ENCODE data around the gene AMOTL2. TPM values are rescaled to one million over a fixed set of nuclear protein-coding genes. Genes with fewer than 3 reads are reported as not detected.

Gene AMOTL2
- 79.2 and 122 TPM in 2 replicates for total RNA-seq (ENCODE audit: low replicate concordance)
- long read RNA-seq, partial matches to known transcripts: 11 of 24 reads
- long read RNA-seq, other reads (novel, unspliced or antisense): 11 of 24 reads

DNA sequence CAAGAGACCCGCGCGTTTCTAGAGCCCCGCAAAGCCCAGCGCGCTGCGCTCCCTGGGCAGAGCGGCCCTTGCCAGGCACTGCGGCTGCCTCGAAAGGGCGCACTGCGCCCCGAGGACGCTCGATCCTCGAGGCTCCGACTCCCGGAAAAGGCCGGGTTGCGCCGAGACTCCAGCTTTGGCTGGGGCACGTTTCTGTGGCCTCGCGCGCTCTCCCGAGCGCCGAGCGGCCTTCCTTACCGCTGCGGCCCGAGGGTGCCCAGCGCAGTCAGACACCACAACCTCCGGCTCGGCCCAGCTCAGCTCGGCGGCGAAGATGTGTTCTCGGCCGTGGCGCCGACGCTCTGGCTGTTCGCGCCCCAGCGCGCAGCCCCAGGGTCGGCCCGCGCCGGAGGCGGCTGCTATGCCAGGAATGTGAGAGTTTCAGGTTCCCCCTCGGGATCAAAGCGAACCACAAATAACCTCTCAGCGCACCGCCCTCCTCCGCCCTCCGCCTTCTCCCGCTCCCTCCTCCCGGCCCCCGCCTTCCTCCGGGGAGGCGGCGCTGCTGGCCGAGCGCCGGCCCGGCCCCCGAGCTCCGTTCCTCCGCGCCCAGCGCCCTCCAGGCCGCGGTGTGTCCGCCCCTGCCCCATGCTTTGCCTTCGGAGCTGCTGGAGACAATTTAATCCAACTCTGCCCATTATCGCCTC lies at the start of gene AMOTL2:
Gene AMOTL2, minus strand, starts transcription at position 343 of the 686 bp plus-strand sequence. CDS start 3,014 bp downstream, outside the sequence.
- H3K36me3 Mint-ChIP-seq: peaks cover 15% of the 10 kb centered on the region
- peaks cover 39% of the 10 kb centered on the region for H3K4me1 Mint-ChIP-seq (ENCODE audit: unreplicated experiment)
- peak; percentile 93 for DNase-seq (ENCODE audit: extremely low spot score, unreplicated experiment)
- no peaks in the 10 kb centered on the region for H3K9me3 Mint-ChIP-seq
- H3K27ac Mint-ChIP-seq: peak within 1 kb of the TSS; percentile 96
- H3K27me3 Mint-ChIP-seq: no peaks in the 10 kb centered on the region
- TF ChIP-seq, protein P1, sequence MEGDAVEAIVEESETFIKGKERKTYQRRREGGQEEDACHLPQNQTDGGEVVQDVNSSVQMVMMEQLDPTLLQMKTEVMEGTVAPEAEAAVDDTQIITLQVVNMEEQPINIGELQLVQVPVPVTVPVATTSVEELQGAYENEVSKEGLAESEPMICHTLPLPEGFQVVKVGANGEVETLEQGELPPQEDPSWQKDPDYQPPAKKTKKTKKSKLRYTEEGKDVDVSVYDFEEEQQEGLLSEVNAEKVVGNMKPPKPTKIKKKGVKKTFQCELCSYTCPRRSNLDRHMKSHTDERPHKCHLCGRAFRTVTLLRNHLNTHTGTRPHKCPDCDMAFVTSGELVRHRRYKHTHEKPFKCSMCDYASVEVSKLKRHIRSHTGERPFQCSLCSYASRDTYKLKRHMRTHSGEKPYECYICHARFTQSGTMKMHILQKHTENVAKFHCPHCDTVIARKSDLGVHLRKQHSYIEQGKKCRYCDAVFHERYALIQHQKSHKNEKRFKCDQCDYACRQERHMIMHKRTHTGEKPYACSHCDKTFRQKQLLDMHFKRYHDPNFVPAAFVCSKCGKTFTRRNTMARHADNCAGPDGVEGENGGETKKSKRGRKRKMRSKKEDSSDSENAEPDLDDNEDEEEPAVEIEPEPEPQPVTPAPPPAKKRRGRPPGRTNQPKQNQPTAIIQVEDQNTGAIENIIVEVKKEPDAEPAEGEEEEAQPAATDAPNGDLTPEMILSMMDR (conservative IDR thresholded peaks at IDR 0.05): no peak
- H3K4me3 Mint-ChIP-seq: peak within 1 kb of the TSS; percentile 96

DNA sequence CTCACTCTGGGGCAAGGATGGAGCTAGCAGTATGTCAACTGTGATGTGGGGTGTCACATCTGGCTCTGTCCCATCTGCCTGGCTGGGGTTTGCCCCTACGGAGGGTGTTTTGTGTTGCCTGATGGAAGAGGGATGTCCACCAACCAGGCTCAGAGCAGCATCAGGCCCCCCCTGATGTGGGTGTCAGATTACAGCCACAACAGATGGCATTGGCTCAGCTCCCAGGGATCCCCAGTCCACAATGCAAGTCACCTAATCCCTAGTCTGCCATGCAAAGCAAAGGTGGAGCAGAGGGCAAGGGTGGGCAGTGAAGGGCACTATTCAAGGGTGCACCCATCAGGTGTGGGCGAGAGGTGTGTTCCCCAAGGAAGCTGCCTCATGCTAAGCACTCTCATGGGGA lies 48.9 kb upstream of the AMOTL2 start:
- Mint-ChIP-seq H3K36me3 (no peaks in the 10 kb centered on the region), H3K9me3 (peaks cover 4% of the 10 kb centered on the region), H3K4me3 (no peak overlapping the region), H3K27ac (peak overlapping the region; percentile 31), H3K27me3 (no peaks in the 10 kb centered on the region), H3K4me1 (ENCODE audit: unreplicated experiment) (peaks cover 13% of the 10 kb centered on the region)
- no peak for DNase-seq (ENCODE audit: extremely low spot score, unreplicated experiment)
- TF ChIP-seq, protein P1 (conservative IDR thresholded peaks at IDR 0.05): no peak

DNA sequence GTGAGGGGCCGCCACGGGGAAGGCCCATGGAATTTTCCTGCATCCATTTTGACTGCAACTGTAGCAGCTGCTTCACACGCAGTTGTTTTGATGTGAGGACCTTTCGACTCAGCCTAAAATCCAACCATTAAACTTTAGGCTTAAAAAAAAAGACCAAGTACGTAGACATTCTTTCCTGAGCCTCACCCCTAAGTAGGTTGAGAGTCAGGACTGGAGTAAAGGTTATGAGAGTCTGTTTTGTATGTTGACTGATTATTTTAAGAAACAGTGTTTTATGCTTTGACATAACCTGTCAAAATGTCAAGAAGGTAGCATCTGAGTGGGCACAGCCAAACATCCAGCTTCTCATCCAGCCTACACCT lies 45.7 kb upstream of the AMOTL2 start:
- TF ChIP-seq, protein P1 (conservative IDR thresholded peaks at IDR 0.05): no peak
- Mint-ChIP-seq H3K27me3 (no peaks in the 10 kb centered on the region), H3K27ac (peak overlapping the region; percentile 66), H3K4me3 (no peak overlapping the region), H3K4me1 (ENCODE audit: unreplicated experiment) (peaks cover 9% of the 10 kb centered on the region), H3K9me3 (peaks cover 4% of the 10 kb centered on the region), H3K36me3 (no peaks in the 10 kb centered on the region)
- DNase-seq (ENCODE audit: extremely low spot score, unreplicated experiment): no peak

DNA sequence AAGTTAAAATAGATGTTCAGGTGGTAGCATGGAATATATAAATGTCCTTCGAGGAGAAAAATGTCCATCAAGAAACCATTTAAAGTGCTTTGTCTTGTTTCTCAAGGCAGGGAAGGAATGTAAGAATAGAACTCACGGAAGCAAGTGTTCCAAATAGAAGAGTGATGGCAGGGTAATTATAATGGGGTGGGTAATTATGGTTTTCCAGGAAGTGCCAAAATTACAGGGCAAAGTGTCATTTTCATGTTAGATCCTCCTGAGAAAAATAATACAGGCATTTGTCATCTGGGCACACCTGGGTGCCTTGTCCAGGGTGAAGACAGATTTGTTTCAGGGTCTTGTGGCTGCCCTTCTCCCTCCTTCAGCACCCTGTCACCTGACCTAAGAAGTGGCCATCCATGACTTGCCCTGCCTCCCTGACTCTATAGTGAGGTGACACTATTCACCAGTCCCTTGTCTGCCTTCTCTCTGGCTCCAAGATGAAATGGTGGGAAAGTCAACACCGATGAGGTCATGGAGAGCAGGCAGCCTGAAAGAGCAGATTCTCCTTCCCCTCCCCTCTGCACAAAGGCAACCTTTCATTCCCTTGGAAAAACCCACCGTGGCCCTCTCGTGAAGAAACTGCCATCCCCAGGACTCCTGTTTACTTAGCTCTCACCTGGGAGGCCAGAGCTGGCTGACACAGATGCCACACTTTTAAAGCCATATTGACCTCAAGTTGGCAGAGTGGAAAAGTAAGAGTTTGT lies 45.1 kb upstream of the AMOTL2 start:
- peaks cover 4% of the 10 kb centered on the region for H3K9me3 Mint-ChIP-seq
- peak overlapping the region; percentile 66 for H3K27ac Mint-ChIP-seq
- H3K36me3 Mint-ChIP-seq: no peaks in the 10 kb centered on the region
- no peak for DNase-seq (ENCODE audit: extremely low spot score, unreplicated experiment)
- no peak overlapping the region for H3K4me3 Mint-ChIP-seq
- TF ChIP-seq, protein P1 (conservative IDR thresholded peaks at IDR 0.05): no peak
- peaks cover 9% of the 10 kb centered on the region for H3K4me1 Mint-ChIP-seq (ENCODE audit: unreplicated experiment)
- no peaks in the 10 kb centered on the region for H3K27me3 Mint-ChIP-seq

DNA sequence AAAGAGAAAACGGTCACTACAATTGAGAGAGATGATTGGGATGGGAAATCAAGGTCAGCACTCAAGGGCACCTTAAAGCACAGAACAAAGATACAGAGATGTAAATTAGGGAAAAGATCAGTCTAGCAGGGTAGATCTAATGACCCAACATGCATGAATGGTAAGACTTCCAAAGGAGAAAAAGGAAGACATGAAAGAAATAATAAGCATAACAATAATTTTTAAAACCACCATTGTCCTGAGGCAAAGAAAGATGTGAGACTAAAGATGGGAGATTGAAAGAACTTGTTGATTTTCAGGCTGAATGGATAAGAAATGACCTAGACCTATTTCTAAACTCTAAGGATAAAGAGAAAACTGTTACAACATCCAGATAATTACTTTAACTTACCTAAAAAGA lies 34.8 kb upstream of the AMOTL2 start:
- Mint-ChIP-seq H3K36me3 (no peaks in the 10 kb centered on the region), H3K27me3 (peaks cover 54% of the 10 kb centered on the region), H3K4me3 (no peak overlapping the region), H3K9me3 (no peaks in the 10 kb centered on the region), H3K27ac (no peak overlapping the region), H3K4me1 (ENCODE audit: unreplicated experiment) (no peaks in the 10 kb centered on the region)
- TF ChIP-seq, protein P1 (conservative IDR thresholded peaks at IDR 0.05): no peak
- DNase-seq (ENCODE audit: extremely low spot score, unreplicated experiment): no peak

Data from type B pancreatic cell (in vitro differentiated cells).